ENCODE measurements around the gene ACTR3C.

DNA sequence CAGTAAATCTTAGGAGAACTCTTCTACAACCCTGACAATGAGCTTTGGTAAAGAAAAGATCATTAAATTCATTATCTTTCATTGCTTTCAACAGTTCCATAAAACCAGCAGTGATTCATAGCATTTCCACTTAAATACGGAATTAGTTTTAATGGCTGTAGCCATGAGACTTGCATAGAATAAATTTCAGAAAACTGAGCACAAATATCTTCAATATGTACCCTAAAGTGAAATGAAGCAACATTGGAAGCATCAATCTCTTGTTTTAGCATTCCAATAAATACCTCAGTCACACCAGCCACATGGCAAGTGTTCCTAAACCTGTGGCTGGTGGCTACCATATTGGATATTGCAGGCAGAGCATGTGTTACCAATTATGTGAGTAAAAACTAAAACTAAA, 21.7 kb upstream of the ACTR3C start:
- TF ChIP-seq, protein P1, sequence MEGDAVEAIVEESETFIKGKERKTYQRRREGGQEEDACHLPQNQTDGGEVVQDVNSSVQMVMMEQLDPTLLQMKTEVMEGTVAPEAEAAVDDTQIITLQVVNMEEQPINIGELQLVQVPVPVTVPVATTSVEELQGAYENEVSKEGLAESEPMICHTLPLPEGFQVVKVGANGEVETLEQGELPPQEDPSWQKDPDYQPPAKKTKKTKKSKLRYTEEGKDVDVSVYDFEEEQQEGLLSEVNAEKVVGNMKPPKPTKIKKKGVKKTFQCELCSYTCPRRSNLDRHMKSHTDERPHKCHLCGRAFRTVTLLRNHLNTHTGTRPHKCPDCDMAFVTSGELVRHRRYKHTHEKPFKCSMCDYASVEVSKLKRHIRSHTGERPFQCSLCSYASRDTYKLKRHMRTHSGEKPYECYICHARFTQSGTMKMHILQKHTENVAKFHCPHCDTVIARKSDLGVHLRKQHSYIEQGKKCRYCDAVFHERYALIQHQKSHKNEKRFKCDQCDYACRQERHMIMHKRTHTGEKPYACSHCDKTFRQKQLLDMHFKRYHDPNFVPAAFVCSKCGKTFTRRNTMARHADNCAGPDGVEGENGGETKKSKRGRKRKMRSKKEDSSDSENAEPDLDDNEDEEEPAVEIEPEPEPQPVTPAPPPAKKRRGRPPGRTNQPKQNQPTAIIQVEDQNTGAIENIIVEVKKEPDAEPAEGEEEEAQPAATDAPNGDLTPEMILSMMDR (IDR thresholded peaks at IDR 0.05; ENCODE audit: low read depth, low read length), result no peak
- TF ChIP-seq EZH2phosphoT487 (IDR thresholded peaks at IDR 0.05; ENCODE audit: low read depth), result no peak
